ENCODE data around the gene MAFB.

Gene MAFB

GRCh38 chr20:40692240-40693011 is 3.4 kb upstream of the MAFB start:
- H3K9me2 ChIP-seq (replicated peaks; ENCODE audit: insufficient read depth, low read length) = no peaks in the 10 kb centered on the region
- no peaks in the 10 kb centered on the region for H3K36me3 ChIP-seq (ENCODE audit: low read length)
- no peaks in the 10 kb centered on the region for H3K79me2 ChIP-seq (ENCODE audit: insufficient read depth, low read length)
- no peaks in the 10 kb centered on the region for H3K9me3 ChIP-seq (ENCODE audit: insufficient read depth, low read length)
- H3K27ac ChIP-seq (ENCODE audit: low read depth, low read length) = no peak overlapping the region
- no peak overlapping the region for H3K4me3 ChIP-seq (ENCODE audit: insufficient read depth, low read length, poor library complexity, severe bottlenecking)
- no peak overlapping the region for H2AFZ ChIP-seq (ENCODE audit: low read depth, low read length, severe bottlenecking)
- H4K20me1 ChIP-seq (ENCODE audit: low read depth, low read length) = no peaks in the 10 kb centered on the region
- no peaks in the 10 kb centered on the region for H3F3A ChIP-seq (ENCODE audit: insufficient read depth)
- H3K9ac ChIP-seq (ENCODE audit: low read length) = no peak overlapping the region
- no peaks in the 10 kb centered on the region for H3K27me3 ChIP-seq (ENCODE audit: low read length)
- TF ChIP-seq EZH2phosphoT487 (conservative IDR thresholded peaks at IDR 0.05; ENCODE audit: low read length) = no peak
- TF ChIP-seq, protein P1, sequence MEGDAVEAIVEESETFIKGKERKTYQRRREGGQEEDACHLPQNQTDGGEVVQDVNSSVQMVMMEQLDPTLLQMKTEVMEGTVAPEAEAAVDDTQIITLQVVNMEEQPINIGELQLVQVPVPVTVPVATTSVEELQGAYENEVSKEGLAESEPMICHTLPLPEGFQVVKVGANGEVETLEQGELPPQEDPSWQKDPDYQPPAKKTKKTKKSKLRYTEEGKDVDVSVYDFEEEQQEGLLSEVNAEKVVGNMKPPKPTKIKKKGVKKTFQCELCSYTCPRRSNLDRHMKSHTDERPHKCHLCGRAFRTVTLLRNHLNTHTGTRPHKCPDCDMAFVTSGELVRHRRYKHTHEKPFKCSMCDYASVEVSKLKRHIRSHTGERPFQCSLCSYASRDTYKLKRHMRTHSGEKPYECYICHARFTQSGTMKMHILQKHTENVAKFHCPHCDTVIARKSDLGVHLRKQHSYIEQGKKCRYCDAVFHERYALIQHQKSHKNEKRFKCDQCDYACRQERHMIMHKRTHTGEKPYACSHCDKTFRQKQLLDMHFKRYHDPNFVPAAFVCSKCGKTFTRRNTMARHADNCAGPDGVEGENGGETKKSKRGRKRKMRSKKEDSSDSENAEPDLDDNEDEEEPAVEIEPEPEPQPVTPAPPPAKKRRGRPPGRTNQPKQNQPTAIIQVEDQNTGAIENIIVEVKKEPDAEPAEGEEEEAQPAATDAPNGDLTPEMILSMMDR (IDR thresholded peaks at IDR 0.05; ENCODE audit: insufficient read depth, low read length, poor library complexity, severe bottlenecking) = no peak
- no peak overlapping the region for H3K4me2 ChIP-seq (ENCODE audit: low read depth, low read length, poor library complexity, severe bottlenecking)

DNA sequence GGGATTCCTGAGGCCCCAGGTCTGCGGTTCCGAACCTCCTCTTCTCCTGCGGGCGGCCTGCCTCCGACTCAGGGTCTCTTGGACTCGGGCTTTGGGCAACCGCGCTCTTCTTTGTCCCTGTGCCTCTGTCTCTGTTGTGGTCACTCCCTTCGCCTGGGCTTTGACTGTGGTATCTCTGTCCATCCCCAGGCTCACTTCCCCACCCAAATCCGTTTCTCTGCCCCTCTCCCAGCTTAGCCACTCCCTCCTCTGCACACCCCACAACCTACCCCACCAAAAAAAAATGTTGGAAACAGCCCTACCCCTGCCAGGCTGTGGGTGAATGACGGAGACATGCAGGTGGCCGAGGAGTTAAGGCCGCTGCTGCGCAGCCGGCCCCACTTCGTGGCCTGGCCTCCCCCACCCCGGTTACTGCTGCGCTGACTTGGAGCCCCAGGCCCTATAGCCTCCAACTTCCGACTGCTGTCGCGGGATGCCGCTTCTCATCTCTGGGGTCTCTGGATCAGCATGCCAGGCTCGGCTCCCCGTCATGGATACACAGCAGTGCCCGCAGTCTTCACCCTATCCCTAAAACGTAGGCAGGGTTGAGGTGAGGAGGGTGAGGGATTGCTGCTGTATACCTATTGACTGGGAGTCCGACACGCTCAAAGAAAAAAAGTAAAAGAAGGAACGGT is 2.7 kb upstream of the MAFB start:
- no peaks in the 10 kb centered on the region for H4K20me1 ChIP-seq (ENCODE audit: low read depth, low read length)
- no peak overlapping the region for H3K4me2 ChIP-seq (ENCODE audit: low read depth, low read length, poor library complexity, severe bottlenecking)
- H3K9me2 ChIP-seq (replicated peaks; ENCODE audit: insufficient read depth, low read length) = no peaks in the 10 kb centered on the region
- no peaks in the 10 kb centered on the region for H3K27me3 ChIP-seq (ENCODE audit: low read length)
- no peak overlapping the region for H3K4me3 ChIP-seq (ENCODE audit: insufficient read depth, low read length, poor library complexity, severe bottlenecking)
- TF ChIP-seq, protein P1 (IDR thresholded peaks at IDR 0.05; ENCODE audit: insufficient read depth, low read length, poor library complexity, severe bottlenecking) = no peak
- no peak for TF ChIP-seq EZH2phosphoT487 (conservative IDR thresholded peaks at IDR 0.05; ENCODE audit: low read length)
- H3K9me3 ChIP-seq (ENCODE audit: insufficient read depth, low read length) = no peaks in the 10 kb centered on the region
- H3K27ac ChIP-seq (ENCODE audit: low read depth, low read length) = no peak overlapping the region
- no peak overlapping the region for H3K9ac ChIP-seq (ENCODE audit: low read length)
- no peaks in the 10 kb centered on the region for H3F3A ChIP-seq (ENCODE audit: insufficient read depth)
- no peak overlapping the region for H2AFZ ChIP-seq (ENCODE audit: low read depth, low read length, severe bottlenecking)
- H3K36me3 ChIP-seq (ENCODE audit: low read length) = no peaks in the 10 kb centered on the region
- H3K79me2 ChIP-seq (ENCODE audit: insufficient read depth, low read length) = no peaks in the 10 kb centered on the region

DNA sequence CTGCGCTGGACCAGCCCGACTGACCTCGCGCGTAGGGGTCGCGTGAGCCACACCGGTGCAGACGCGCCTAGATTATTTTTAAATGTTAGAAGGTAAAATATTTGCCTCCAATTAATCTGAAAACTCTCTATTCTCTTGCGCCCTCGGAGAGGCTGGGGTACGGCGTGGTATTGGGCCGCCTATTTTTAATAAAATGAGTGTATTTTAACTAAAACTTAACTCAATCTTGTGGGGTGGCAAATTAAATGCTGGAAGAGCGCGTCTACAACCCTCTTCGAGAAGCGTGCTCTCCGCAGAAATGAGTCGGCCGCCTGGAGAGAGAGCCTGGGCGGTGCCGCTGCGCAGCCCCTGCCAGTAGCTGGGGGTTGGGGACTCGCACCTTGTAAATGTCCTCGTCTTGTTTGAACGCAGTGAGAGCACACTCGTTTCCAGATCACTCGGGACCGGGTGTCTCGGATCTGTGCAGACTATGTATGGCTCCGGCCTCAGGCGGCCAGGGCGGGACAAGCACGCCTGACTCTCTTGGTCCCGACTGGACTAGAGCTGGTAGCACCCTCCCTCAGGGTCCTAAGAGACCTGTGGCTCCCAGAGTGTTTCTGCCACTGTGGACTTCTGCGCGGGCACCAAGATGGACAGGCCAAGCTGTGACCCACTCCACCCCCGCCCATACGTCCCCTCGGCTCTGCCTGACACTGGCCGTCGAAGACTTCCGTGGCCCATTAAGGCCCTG is 2.0 kb upstream of the MAFB start:
- H3K9me3 ChIP-seq (ENCODE audit: insufficient read depth, low read length) = no peaks in the 10 kb centered on the region
- H4K20me1 ChIP-seq (ENCODE audit: low read depth, low read length) = no peaks in the 10 kb centered on the region
- H3K4me3 ChIP-seq (ENCODE audit: insufficient read depth, low read length, poor library complexity, severe bottlenecking) = no peak overlapping the region
- H3K9me2 ChIP-seq (replicated peaks; ENCODE audit: insufficient read depth, low read length) = no peaks in the 10 kb centered on the region
- no peak overlapping the region for H3K27ac ChIP-seq (ENCODE audit: low read depth, low read length)
- no peaks in the 10 kb centered on the region for H3K79me2 ChIP-seq (ENCODE audit: insufficient read depth, low read length)
- H3F3A ChIP-seq (ENCODE audit: insufficient read depth) = no peaks in the 10 kb centered on the region
- TF ChIP-seq, protein P1 (IDR thresholded peaks at IDR 0.05; ENCODE audit: insufficient read depth, low read length, poor library complexity, severe bottlenecking) = no peak
- no peak for TF ChIP-seq EZH2phosphoT487 (conservative IDR thresholded peaks at IDR 0.05; ENCODE audit: low read length)
- H3K27me3 ChIP-seq (ENCODE audit: low read length) = no peaks in the 10 kb centered on the region
- no peak overlapping the region for H3K4me2 ChIP-seq (ENCODE audit: low read depth, low read length, poor library complexity, severe bottlenecking)
- H3K9ac ChIP-seq (ENCODE audit: low read length) = no peak overlapping the region
- H2AFZ ChIP-seq (ENCODE audit: low read depth, low read length, severe bottlenecking) = no peak overlapping the region
- no peaks in the 10 kb centered on the region for H3K36me3 ChIP-seq (ENCODE audit: low read length)
